NOMO-1 (cell line): ENCODE results near the gene MGST2.
"Not testable (repeated sequence)": the region's sequence is repeated elsewhere in the genome, so short reads cannot be mapped to it uniquely, and the experiment has no call there.

Experiments used
- DNase-seq, 2 experiments: peaks; one replicate each; lab custom pipeline; 2025; ENCODE audit not compliant: unreplicated experiment in 2 of 2; lab: John Stamatoyannopoulos, UW

The MGST2 gene

DNA sequence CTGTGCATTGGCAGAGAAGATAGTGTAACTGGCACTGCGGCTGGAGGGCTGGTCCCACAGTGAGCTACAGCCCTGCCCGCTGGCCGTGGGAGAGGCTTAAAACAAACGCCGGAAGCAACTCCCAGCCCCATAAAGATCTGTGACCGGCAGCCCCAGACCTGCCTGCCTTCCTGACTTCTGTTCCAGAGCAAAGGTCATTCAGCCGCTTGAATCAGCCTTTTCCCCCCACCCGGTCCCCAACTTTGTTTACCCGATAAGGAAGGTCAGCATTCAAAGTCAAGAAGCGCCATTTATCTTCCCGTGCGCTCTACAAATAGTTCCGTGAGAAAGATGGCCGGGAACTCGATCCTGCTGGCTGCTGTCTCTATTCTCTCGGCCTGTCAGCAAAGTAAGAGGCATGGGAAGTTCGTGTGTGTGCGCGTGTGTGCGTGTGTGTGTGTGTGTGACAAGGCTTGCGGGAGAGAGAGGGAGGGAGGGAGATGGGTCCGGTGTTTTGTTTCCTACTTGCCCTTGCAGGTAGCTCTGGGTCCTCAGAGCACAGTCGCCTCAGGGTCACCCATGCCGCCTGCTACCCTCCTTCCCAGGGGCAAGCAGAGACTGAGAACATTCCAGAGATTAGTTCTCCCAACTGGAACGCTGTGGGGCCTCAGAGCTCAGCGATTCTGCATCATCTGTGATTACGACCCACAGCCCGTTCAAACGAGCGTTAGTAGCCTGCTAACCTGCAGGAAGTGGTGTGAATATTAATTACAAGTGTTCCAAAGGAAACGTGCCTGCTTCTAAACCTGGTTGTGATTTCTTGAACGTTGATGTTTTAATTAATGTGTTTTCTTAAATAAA, at the start of gene MGST2:
Gene MGST2, plus strand, starts transcription at position 130 of the 840 bp plus-strand sequence. Its CDS starts 201 bp downstream, at position 331.
- peak; percentile 49 to 52 for DNase-seq

DNA sequence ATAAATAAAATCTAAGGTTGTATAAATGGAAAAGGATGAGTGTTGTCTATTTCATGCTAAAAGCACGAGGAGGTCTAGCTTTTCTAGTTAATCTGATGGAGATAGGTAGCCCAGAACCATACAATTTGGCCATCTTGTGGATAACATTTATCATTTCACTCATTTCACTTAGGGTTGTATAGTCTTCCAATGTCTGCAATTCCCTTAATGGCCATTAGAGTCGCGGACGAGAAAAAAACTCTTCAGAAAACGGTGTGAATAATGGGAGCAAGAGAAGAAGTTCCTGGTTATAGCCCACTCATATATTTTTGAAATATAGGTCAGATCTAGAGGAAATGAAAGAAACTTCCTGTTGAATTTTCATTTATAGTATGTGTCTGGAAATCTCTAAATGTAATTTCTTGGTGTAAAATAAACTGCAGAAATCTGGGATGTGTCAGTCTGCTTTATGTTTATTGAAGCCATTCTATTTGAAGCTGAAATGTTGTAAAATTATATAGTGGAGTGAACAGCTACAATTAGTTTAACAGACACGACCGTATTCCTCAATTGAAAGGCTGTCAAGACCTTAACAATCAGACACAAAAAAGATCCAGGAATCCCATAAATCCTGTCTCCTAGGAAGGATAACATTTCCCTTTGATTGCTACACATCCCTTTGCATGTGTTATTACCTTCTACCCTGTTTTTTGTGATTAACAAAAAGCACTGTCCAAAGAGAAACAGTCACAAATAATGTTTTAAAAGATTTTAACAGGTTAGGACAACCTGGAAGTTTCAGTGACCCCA, 47.7 kb upstream of the MGST2 start:
- DNase-seq: peak in 1 of 2 experiments; percentile 10

GRCh38 chr4:139619644-139620043, 46.0 kb upstream of the MGST2 start:
- DNase-seq: peak in 1 of 2 experiments; percentile 10

- DNase-seq: no peak
Measured at GRCh38 chr4:139622901-139623381, 42.7 kb upstream of the MGST2 start.

GRCh38 chr4:139624441-139625092, 41.1 kb upstream of the MGST2 start:
- DNase-seq: no peak

DNA sequence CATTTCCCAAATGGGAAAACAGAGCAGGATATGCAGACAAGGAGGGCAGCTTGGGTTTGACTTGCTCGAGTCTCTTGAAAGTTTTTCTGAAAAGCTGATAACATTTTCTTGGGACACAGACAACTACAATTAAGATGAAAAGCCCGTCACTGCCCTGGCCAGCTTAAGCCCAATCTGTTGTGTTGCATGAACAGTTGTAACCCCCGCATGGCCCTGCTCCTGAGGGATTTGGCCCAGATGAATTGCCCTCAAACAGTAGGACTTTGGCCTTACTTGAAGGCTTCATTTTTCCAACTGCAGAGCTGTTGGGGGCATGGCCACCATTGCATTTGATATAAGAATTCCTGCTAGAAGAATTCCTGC, 40.5 kb upstream of the MGST2 start:
- no peak for DNase-seq

GRCh38 chr4:139625482-139625881, 40.1 kb upstream of the MGST2 start:
- DNase-seq: no peak

- no peak for DNase-seq
Measured at GRCh38 chr4:139628184-139629012, 37.2 kb upstream of the MGST2 start.

- DNase-seq: no peak
Measured at GRCh38 chr4:139629436-139630125, 36.0 kb upstream of the MGST2 start.

DNA sequence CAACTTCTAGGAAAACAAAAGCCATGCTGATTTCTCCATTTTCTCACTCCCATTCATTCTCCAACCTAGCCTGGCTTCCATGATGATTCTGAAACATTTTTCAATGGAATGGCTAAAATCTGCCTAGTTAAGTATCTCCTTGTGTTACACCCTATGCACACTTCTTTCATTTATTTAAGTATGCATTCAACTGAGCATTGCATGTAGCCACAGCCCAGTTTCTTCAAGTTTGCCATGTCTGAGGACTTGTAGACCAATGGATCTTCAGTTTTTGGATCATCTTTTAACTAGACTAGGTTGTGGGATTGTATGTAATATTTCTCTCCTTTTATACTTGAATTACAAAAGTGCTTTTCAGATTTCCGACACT, 35.5 kb upstream of the MGST2 start:
- DNase-seq: no peak

- DNase-seq: no peak
Measured at GRCh38 chr4:139630991-139631390, 34.6 kb upstream of the MGST2 start.

DNA sequence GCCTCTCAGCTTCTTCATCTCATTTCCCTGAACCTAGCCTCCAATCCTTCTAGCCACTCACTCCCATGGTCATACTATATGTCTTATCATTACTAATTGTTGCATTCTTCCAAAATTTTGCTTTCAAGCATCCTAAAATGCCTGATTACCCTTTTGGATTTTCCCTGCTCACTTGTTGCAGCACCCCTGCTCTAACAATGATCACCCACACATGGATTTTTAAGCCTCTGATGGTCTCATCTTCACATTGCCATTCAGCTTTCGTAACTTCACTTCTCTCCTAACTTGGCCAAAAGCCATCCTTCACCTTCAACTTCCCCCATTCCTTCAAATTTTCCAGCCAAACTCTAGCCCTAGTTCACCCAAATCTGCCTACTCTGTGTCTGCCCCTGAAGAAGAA, 33.8 kb upstream of the MGST2 start:
- no peak for DNase-seq

DNA sequence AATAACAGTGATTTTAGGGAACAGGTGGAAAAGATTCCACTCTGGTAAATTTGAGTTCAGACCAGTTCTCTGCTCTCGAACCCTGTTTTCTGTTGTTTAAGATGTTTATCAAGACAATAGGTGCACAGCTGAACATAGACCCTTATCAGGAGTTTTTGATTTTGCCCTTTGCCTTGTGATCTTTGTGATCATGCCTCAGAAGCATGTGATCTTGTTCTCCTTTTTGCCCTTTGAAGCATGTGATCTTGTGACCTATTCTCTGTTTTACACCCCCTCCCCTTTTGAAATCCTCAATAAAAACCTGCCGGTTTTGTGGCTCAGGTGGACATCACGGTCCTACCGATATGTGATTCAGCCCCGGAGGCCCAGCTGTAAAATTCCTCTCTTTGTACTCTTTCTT, 32.9 kb upstream of the MGST2 start:
- not testable (repeated sequence) for DNase-seq

GRCh38 chr4:139633195-139633594, 32.4 kb upstream of the MGST2 start:
- no peak for DNase-seq

DNA sequence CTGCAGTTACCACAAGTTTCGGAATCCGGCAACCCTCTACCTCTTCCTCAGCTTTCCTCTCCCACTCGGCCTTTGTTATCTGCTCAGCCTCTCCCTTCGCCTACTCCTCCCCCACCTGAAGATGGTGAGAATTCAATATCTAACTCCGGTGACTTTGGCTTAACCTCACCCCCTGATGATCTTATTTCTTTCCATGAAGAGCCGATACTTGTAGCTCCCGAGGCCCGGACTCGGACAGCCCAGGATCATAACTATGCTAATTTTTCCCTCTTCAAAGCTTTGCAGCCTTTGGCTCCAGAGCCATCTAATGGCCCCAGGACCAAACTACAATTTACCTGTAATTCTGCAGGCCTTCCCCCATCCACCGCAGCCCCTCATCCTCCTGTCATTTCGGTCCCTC, 32.0 kb upstream of the MGST2 start:
- no peak for DNase-seq

DNA sequence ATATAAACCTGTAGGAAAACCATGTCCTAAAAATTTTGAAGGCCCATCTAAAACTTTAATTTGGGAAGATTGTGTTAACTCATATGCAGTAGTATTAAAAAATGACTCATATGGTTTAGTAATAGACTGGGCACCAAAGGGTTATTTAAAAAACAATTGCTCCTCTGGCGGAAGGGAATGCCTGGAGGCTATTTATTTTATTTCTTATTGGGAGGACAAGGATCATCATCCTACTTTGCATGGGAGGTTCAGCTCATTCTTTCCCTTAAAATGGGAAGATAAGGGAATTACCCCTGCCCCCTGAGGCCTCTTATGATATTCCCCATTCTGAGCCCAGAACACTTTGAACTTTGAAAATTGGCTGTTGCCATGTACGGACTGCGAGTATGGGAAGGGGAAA, 29.7 kb upstream of the MGST2 start:
- DNase-seq: no peak

GRCh38 chr4:139638306-139638705, 27.3 kb upstream of the MGST2 start:
- not testable (repeated sequence) for DNase-seq

DNA sequence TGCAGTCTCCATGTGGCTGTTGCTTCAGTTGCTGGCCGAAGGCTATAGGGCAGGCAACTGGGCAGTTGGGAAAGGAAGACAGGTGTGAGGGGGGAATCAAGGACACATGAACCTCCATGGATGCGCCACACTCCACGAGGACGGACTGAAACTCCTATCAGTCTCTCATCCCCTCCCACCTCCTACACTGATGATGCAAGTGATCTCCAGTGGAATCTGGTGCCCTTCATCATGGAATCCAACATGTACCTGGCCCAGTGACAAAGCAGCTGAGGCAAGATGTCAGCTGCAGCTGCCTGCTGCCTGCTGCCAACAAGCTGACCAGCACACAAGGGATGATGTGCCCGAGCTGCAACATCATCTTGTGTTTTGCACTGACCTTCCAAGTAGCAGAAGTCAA, 26.0 kb upstream of the MGST2 start:
- no peak for DNase-seq

DNA sequence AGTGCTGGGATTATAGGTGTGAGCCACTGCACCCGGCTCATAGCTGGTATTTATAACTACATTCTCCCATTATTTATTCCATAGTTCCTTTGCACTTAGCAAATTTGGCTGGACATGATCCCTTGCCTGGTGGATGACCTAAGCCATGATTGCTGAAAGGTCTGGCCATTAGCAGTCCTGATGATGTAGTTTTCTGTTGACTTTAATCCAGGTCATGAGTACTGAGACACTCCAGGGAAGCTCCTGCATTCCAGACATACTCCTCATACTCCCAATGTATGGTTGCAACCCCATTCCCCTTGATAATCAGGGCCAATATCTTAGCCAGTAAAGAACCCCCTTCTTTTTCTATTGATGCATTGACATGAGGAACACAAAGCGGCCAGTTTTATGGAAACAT, 24.4 kb upstream of the MGST2 start:
- DNase-seq: no peak

DNA sequence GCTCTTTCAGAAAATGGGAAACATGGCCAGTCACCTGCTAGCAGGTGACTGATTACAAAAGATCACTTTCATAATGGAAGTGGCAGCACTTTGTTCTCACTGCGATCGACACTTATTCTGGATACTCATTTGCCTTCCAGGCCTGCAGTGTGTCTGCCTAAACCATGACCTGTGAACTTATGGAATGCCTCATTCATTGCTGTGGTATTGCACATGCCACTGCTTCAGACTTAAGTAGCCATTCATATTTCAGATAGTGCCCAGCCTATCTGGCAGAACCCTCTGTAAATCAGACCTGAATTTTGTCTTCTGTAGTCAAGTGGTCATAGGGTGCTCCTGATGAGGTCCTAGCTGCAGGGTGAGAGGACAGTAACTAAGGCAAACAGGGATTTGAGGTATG, 23.3 kb upstream of the MGST2 start:
- DNase-seq: no peak
